SK-N-DZ (cell line): ENCODE results near the gene LEP.
"Not testable (repeated sequence)": the region's sequence is repeated elsewhere in the genome, so short reads cannot be mapped to it uniquely, and the experiment has no call there.

ENCODE experiments used
- DNase-seq: peaks from one replicate; pipeline ENCODE4 v3.0.0-alpha.2; 2015; ENCODE audit warnings: low spot score
- small RNA-seq, 2 experiments: library from RNA; depleted of rRNA; stranded (forward); fragments of <200 nt; gene quantifications; one replicate each; pipeline ENCODE3, GENCODE V24; 2014

The LEP gene

GRCh38 chr7:128271942-128272481 is 30.9 kb downstream of the LEP start:
- no peak for DNase-seq

GRCh38 chr7:128274246-128274883 is 33.3 kb downstream of the LEP start:
- no peak for DNase-seq

- DNase-seq = no peak
Observed at GRCh38 chr7:128274884-128275603, 34.0 kb downstream of the LEP start.

DNA sequence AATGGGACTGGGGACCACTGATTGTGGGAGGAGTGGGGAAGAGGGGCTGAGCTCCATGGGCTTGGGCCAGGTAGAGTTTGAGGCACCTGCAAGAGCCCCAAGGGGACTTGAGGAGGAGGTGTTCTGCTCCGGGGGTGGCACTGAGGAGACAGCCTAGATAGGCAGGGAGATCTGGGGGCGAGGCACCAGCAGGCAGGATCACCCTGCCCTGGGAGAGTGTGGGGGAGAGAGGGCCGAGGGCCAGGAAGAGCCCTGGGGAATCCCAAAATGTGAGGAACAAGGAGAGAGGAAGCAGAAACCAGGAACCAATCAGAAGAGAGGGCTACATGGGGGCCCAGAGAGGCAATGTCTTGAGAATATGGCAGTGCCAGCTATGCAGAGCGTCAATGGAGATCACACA is 34.6 kb downstream of the LEP start:
- no peak for DNase-seq

- no peak for DNase-seq
Observed at GRCh38 chr7:128278366-128278765, 37.3 kb downstream of the LEP start.

DNA sequence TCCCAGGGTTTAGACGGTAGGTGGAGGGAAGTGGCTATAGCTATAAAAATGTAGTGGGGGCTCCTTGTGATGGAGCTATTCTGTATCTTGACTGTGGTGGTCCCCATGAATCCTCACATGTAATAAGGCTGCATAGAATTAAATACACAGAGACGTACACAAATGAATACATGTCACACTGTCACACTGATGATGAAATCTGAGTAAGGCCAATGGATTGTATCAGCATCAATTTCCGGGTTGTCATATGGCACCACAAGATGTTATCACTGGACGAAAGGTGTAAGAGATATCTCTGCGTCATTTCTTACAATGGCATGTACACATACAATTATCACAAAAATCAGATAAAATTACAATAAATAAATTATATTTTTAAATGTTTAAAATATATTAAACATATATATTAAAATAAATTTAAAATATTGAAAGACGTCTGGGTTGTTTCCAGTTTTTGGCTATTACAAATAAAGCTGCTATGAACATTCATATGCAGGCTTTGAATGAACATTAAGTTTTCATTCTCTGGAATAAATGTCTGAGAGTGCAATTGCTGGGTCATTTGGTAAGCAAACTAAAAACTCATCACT is 38.1 kb downstream of the LEP start:
- no peak for DNase-seq

DNA sequence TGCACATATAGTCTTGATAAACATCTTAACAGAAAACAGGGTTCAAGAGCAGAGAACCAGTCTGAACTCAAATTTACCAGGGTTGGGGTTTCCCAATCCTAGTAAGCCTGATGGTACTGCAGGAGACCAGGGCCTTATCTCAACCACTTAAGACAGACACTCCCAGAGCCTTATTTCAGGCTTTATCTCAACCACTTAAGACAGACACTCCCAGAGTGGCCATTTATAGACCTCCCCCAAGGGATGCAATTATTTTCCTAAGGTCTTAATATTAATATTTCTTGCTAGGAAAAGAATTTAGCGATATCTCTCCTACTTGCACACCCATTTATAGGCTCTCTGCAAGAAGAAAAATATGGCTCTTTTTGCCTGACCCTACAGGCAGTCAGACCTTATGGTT is 39.4 kb downstream of the LEP start:
- not testable (repeated sequence) for DNase-seq

- DNase-seq = no peak
Observed at GRCh38 chr7:128281605-128282380, 40.7 kb downstream of the LEP start.

GRCh38 chr7:128284102-128284501 is 43.0 kb downstream of the LEP start:
- DNase-seq = no peak

GRCh38 chr7:128287556-128287955 is 46.5 kb downstream of the LEP start:
- DNase-seq = no peak

- DNase-seq = not testable (repeated sequence)
Observed at GRCh38 chr7:128298004-128298403, 56.9 kb downstream of the LEP start.

DNA sequence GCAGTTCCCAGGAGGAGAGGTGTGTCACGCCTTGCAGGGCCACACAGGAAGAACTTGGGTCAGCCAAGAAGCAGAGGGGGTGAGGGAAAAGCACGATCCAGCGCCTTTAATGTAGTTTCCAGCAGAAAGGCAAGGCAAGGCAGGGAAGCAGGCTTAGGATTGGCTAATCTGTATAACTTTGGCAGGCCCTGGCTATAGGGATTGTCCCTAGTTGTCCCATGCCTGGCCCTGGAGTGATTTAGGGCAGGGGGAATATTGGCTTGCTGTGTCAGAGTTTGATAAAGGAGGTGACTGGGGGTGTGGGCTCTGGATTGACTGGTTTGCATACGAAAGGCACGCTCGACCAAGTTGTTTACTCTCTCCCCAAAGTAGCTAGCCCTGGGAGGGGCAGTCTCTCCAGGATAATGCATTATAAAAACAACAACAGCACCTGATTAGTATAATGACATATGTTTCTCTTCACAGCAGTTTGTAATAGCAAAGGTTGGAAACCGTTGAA is 58.1 kb downstream of the LEP start:
- DNase-seq = no peak

GRCh38 chr7:128302139-128302538 is 61.1 kb downstream of the LEP start:
- DNase-seq = no peak

DNA sequence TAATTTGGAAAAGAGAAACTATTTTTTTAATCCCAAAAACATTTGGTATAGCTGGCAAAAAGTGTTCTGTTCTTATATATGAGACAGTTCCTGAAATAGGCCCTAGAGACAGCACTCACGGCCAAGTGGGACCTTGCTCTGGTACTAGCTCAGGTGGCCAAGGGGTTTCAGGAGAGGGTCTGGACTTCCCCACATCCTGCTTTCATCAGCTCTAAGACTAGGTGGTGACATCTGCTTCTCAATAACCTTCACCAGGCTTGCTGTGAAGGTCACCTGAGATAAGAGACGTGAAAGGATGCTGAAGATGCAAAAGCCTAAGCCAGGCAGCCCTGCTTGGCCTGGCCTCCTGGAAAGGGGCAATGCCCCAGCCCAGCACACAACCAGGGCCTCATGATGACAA is 62.1 kb downstream of the LEP start:
- no peak for DNase-seq

- DNase-seq = no peak
Observed at GRCh38 chr7:128303643-128304042, 62.6 kb downstream of the LEP start.

DNA sequence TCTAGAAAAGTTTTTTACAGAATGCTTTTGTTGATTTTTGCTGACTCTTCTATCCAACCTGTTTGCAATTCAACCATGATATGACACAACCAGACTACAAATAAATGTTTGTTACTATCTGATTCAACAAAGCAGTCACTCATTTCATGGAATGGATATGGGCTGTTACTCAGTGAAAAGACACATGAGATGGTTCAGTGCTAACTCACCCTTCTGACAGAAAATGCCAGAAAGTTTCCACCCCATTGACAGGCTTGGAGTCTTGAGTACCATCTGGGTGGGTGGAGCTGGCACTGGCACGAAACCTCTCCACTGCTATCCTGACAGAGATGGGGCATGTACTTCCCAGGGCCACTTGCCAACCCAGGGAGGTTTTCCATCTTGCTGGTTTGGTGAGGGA is 63.1 kb downstream of the LEP start:
- no peak for DNase-seq

- DNase-seq = no peak
Observed at GRCh38 chr7:128307061-128307460, 66.0 kb downstream of the LEP start.

Small RNA genes lying within 50 kb of the gene (small RNA-seq; reads per million reads assigned to genes)
- 0 reads per million in 2 experiments for gene MIR129-1
